ENCODE data around the gene IL1RN. TPM values are rescaled to one million over a fixed set of nuclear protein-coding genes. Genes with fewer than 3 reads are reported as not detected.

Gene IL1RN
- polyA plus RNA-seq, 1 donor (not counting 4 experiments of a cell fraction or from before 2014, with no cell fraction given) = 128 TPM

DNA sequence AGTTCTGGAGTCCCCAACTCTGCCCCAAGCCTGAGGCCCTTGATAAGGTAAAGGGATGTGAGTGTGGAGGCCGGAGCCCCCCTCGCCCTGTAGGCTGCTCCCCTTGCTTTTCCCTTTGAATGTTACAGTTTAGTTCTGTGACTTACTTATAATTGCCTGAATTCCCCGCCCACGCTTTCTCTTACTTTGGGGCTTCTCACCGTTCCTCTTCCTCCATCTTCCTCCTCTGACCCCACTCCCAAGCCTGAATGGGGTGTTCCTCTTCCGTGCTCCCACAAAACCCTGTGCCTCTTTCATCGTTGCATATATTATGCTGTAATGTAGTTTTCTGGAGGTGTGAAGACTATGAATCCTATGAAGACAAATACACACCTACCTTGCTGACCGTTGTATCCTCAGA, 15.0 kb upstream of the IL1RN start:
- no peak for TF ChIP-seq EZH2 (IDR thresholded peaks at IDR 0.05; ENCODE audit: low read length)
- TF ChIP-seq, protein P1, sequence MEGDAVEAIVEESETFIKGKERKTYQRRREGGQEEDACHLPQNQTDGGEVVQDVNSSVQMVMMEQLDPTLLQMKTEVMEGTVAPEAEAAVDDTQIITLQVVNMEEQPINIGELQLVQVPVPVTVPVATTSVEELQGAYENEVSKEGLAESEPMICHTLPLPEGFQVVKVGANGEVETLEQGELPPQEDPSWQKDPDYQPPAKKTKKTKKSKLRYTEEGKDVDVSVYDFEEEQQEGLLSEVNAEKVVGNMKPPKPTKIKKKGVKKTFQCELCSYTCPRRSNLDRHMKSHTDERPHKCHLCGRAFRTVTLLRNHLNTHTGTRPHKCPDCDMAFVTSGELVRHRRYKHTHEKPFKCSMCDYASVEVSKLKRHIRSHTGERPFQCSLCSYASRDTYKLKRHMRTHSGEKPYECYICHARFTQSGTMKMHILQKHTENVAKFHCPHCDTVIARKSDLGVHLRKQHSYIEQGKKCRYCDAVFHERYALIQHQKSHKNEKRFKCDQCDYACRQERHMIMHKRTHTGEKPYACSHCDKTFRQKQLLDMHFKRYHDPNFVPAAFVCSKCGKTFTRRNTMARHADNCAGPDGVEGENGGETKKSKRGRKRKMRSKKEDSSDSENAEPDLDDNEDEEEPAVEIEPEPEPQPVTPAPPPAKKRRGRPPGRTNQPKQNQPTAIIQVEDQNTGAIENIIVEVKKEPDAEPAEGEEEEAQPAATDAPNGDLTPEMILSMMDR (optimal IDR thresholded peaks at IDR 0.05 in 1 of 3, IDR thresholded peaks at IDR 0.05 in 1 of 3, conservative IDR thresholded peaks at IDR 0.05 in 1 of 3; ENCODE audit: extremely low read depth in 1 of 3, insufficient read depth in 2 of 3, low read length in 3 of 3) = no peak
- no peaks in the 10 kb centered on the region for H4K20me1 ChIP-seq (ENCODE audit: control insufficient read depth, extremely low read depth, insufficient read depth, low read length)
- no peaks in the 10 kb centered on the region for H3K9me3 ChIP-seq (ENCODE audit: control insufficient read depth, low read depth, low read length)
- dilution Hi-C loops (cut with MboI; ENCODE audit: extremely low pct_ligation_motif_present, low sequenced_read_pairs) = no loop called here
- DNase-seq (ENCODE audit: low read depth, low spot score) (no peak), FAIRE-seq (no peak)
- no peaks in the 10 kb centered on the region for H3K79me2 ChIP-seq (ENCODE audit: control insufficient read depth, insufficient read depth, low read length)
- no peaks in the 10 kb centered on the region for H3K27me3 ChIP-seq (ENCODE audit: control insufficient read depth, extremely low read depth, insufficient read depth, low read length)
- H3K27ac ChIP-seq (ENCODE audit: control insufficient read depth, insufficient read depth, low read length) = no peak overlapping the region
- H3K9me1 ChIP-seq (ENCODE audit: control insufficient read depth, extremely low read depth, insufficient read depth, low read length) = no peaks in the 10 kb centered on the region
- H3K4me2 ChIP-seq (ENCODE audit: control insufficient read depth, extremely low read depth, insufficient read depth, low read depth, low read length) = no peak overlapping the region
- H3K36me3 ChIP-seq (ENCODE audit: control insufficient read depth in 2 of 2, extremely low read depth in 1 of 2, insufficient read depth in 2 of 2, low read length in 2 of 2) = no peaks in the 10 kb centered on the region
- peaks cover 44% of the 10 kb centered on the region for H3K4me1 ChIP-seq (ENCODE audit: control insufficient read depth, extremely low read depth, insufficient read depth, low read length)
- no peak overlapping the region for H3K9ac ChIP-seq (ENCODE audit: control insufficient read depth, extremely low read depth, insufficient read depth, low read length)
- H3K4me3 ChIP-seq (ENCODE audit: control insufficient read depth in 2 of 3, extremely low read depth in 1 of 3, insufficient read depth in 2 of 3, low read depth in 1 of 3, low read length in 3 of 3) = no peak overlapping the region
- H2AFZ ChIP-seq (ENCODE audit: control insufficient read depth, low read length) = no peak overlapping the region

DNA sequence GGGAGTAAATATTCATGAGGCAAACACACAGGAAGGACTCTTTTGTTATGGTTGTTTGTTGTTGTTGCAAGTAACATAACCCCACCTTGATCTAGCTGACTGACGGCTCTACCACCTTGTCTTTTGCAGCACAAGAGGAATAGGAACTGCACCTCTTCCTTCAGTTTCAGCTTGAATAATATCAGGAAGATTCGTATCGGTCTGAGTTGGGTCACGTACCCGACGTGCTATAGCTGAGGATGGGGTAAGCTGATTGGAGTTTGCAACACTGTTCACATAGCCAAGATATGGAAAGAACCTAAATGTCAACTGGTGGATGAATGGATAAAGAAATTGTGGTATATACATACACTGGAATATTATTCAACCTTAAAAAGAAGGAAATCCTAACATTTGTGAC, 14.5 kb upstream of the IL1RN start:
- H2AFZ ChIP-seq (ENCODE audit: control insufficient read depth, low read length) = no peak overlapping the region
- peaks cover 47% of the 10 kb centered on the region for H3K4me1 ChIP-seq (ENCODE audit: control insufficient read depth, extremely low read depth, insufficient read depth, low read length)
- H3K36me3 ChIP-seq (ENCODE audit: control insufficient read depth in 2 of 2, extremely low read depth in 1 of 2, insufficient read depth in 2 of 2, low read length in 2 of 2) = no peaks in the 10 kb centered on the region
- no peaks in the 10 kb centered on the region for H3K27me3 ChIP-seq (ENCODE audit: control insufficient read depth, extremely low read depth, insufficient read depth, low read length)
- no peak for FAIRE-seq
- no peak overlapping the region for H3K27ac ChIP-seq (ENCODE audit: control insufficient read depth, insufficient read depth, low read length)
- no peak overlapping the region for H3K9ac ChIP-seq (ENCODE audit: control insufficient read depth, extremely low read depth, insufficient read depth, low read length)
- H3K9me3 ChIP-seq (ENCODE audit: control insufficient read depth, low read depth, low read length) = no peaks in the 10 kb centered on the region
- no peaks in the 10 kb centered on the region for H3K79me2 ChIP-seq (ENCODE audit: control insufficient read depth, insufficient read depth, low read length)
- no peak for DNase-seq (ENCODE audit: low read depth, low spot score)
- H3K4me2 ChIP-seq (ENCODE audit: control insufficient read depth, extremely low read depth, insufficient read depth, low read depth, low read length) = no peak overlapping the region
- H3K4me3 ChIP-seq (ENCODE audit: control insufficient read depth in 2 of 3, extremely low read depth in 1 of 3, insufficient read depth in 2 of 3, low read depth in 1 of 3, low read length in 3 of 3) = no peak overlapping the region
- dilution Hi-C loops (cut with MboI; ENCODE audit: extremely low pct_ligation_motif_present, low sequenced_read_pairs) = no loop called here
- no peaks in the 10 kb centered on the region for H4K20me1 ChIP-seq (ENCODE audit: control insufficient read depth, extremely low read depth, insufficient read depth, low read length)
- no peaks in the 10 kb centered on the region for H3K9me1 ChIP-seq (ENCODE audit: control insufficient read depth, extremely low read depth, insufficient read depth, low read length)
- TF ChIP-seq, protein P1 (optimal IDR thresholded peaks at IDR 0.05 in 1 of 3, IDR thresholded peaks at IDR 0.05 in 1 of 3, conservative IDR thresholded peaks at IDR 0.05 in 1 of 3; ENCODE audit: extremely low read depth in 1 of 3, insufficient read depth in 2 of 3, low read length in 3 of 3) = no peak
- no peak for TF ChIP-seq EZH2 (IDR thresholded peaks at IDR 0.05; ENCODE audit: low read length)
